Measurements from ENCODE around the gene MFN1. TPM values are rescaled to one million over a fixed set of nuclear protein-coding genes. Genes with fewer than 3 reads are reported as not detected.

Gene MFN1
- total RNA-seq, 2 experiments from 2014 or later: 25.5 to 30.4 TPM

- Mint-ChIP-seq H3K27me3 (ENCODE audit: low read depth) (peaks cover 2% of the 10 kb centered on the region), H3K4me3 (peak overlapping the region; percentile 79), H3K4me1 (ENCODE audit: low read depth) (peaks cover 33% of the 10 kb centered on the region), H3K36me3 (ENCODE audit: low read depth) (peaks cover 14% of the 10 kb centered on the region), H3K27ac (peak overlapping the region; percentile 76), H3K9me3 (ENCODE audit: insufficient read depth) (no peaks in the 10 kb centered on the region)
- ChIA-PET POLR2A (interaction anchor here (0.6 to 2.0 kb wide), 2 partner anchors 173 to 283 kb away, joined by 3 to 9 read pairs; partner anchors contain the start of genes MRPL47 and NDUFB5), CTCF (interaction anchor here (0.7 to 5.0 kb wide), 29 partner anchors 10 to 889 kb away, joined by 3 to 39 read pairs (median 5); partner anchors contain the start of genes ACTL6A, MFN1, PIK3CA and ZMAT3)
- no peak for ATAC-seq
- peak; percentile 41 for DNase-seq
These were observed 25.7 kb upstream of the MFN1 start for GRCh38 chr3:179321668-179322285.

GRCh38 chr3:179322286-179323196 lies 25.0 kb upstream of the MFN1 start, which contains the start of gene ZNF639:
TSS of gene ZNF639 (plus strand) at chr3:179323031. CDS start at chr3:179328294, 5,263 bp downstream.
- Mint-ChIP-seq H3K27me3 (ENCODE audit: low read depth) (peaks cover 2% of the 10 kb centered on the region), H3K4me1 (ENCODE audit: low read depth) (peaks cover 32% of the 10 kb centered on the region), H3K27ac (peak within 1 kb of the TSS; percentile 94), H3K4me3 (peak within 1 kb of the TSS; percentile 92), H3K36me3 (ENCODE audit: low read depth) (peaks cover 17% of the 10 kb centered on the region), H3K9me3 (ENCODE audit: insufficient read depth) (no peaks in the 10 kb centered on the region)
- ChIA-PET POLR2A (interaction anchor here (0.6 to 3.0 kb wide), 7 partner anchors 24 to 282 kb away, joined by 3 to 14 read pairs (median 4); partner anchors contain the start of genes ACTL6A, MFN1, MRPL47 and NDUFB5), CTCF (interaction anchor here (0.7 to 5.0 kb wide), 25 partner anchors 10 to 890 kb away, joined by 3 to 39 read pairs (median 5); partner anchors contain the start of genes ACTL6A, MFN1, PIK3CA and ZMAT3)
- peak; percentile 86 for ATAC-seq
- peak; percentile 86 for DNase-seq

GRCh38 chr3:179323197-179324110 lies 24.1 kb upstream of the MFN1 start:
- peak overlapping the region; percentile 94 for H3K27ac Mint-ChIP-seq
- H3K4me3 Mint-ChIP-seq: peak overlapping the region; percentile 92
- peaks cover 18% of the 10 kb centered on the region for H3K36me3 Mint-ChIP-seq (ENCODE audit: low read depth)
- POLR2A ChIA-PET: interaction anchor here (0.7 to 3.0 kb wide), 6 partner anchors 23 to 252 kb away, joined by 3 to 14 read pairs (median 4); partner anchors contain the start of genes ACTL6A, MFN1, PIK3CA and ZMAT3
- CTCF ChIA-PET: interaction anchor here (1.2 to 2.6 kb wide), 6 partner anchors 9 to 308 kb away, joined by 3 to 9 read pairs (median 3); partner anchors contain the start of gene ACTL6A
- ATAC-seq: peak; percentile 58
- H3K9me3 Mint-ChIP-seq (ENCODE audit: insufficient read depth): no peaks in the 10 kb centered on the region
- peak; percentile 70 for DNase-seq
- H3K27me3 Mint-ChIP-seq (ENCODE audit: low read depth): peaks cover 2% of the 10 kb centered on the region
- H3K4me1 Mint-ChIP-seq (ENCODE audit: low read depth): peaks cover 32% of the 10 kb centered on the region

GRCh38 chr3:179324270-179324754 lies 23.2 kb upstream of the MFN1 start:
- Mint-ChIP-seq H3K36me3 (ENCODE audit: low read depth) (peaks cover 24% of the 10 kb centered on the region), H3K27me3 (ENCODE audit: low read depth) (peaks cover 2% of the 10 kb centered on the region), H3K4me3 (peak overlapping the region; percentile 92), H3K27ac (peak overlapping the region; percentile 94), H3K4me1 (ENCODE audit: low read depth) (peaks cover 32% of the 10 kb centered on the region), H3K9me3 (ENCODE audit: insufficient read depth) (no peaks in the 10 kb centered on the region)
- ChIA-PET POLR2A (interaction anchor here (0.7 to 3.0 kb wide), 4 partner anchors 22 to 239 kb away, joined by 3 to 14 read pairs (median 8); partner anchors contain the start of genes MFN1 and PIK3CA), CTCF (interaction anchor here (1.2 to 2.6 kb wide), 6 partner anchors 9 to 309 kb away, joined by 3 to 9 read pairs (median 4); partner anchors contain the start of gene ACTL6A)
- no peak for ATAC-seq
- DNase-seq: no peak

- Mint-ChIP-seq H3K27me3 (ENCODE audit: low read depth) (no peaks in the 10 kb centered on the region), H3K4me3 (no peak overlapping the region), H3K4me1 (ENCODE audit: low read depth) (peaks cover 7% of the 10 kb centered on the region), H3K27ac (no peak overlapping the region), H3K36me3 (ENCODE audit: low read depth) (peaks cover 56% of the 10 kb centered on the region), H3K9me3 (ENCODE audit: insufficient read depth) (no peaks in the 10 kb centered on the region)
- POLR2A ChIA-PET: interaction anchor here (0.6 to 1.2 kb wide), 2 partner anchors 17 to 20 kb away, joined by 3 read pairs; partner anchors contain the start of gene MFN1
- CTCF ChIA-PET: interaction anchor here (1.0 to 1.7 kb wide), 2 partner anchors 232 to 315 kb away, joined by 3 to 4 read pairs; partner anchors contain the start of gene ACTL6A
- ATAC-seq (no peak), DNase-seq (no peak)
These were observed 17.1 kb upstream of the MFN1 start for GRCh38 chr3:179330438-179330837.

- POLR2A ChIA-PET: no interaction called here
- H3K27me3 Mint-ChIP-seq (ENCODE audit: low read depth): no peaks in the 10 kb centered on the region
- no peak overlapping the region for H3K4me3 Mint-ChIP-seq
- DNase-seq (no peak), ATAC-seq (no peak)
- no peak overlapping the region for H3K27ac Mint-ChIP-seq
- H3K9me3 Mint-ChIP-seq (ENCODE audit: insufficient read depth): no peaks in the 10 kb centered on the region
- peaks cover 6% of the 10 kb centered on the region for H3K4me1 Mint-ChIP-seq (ENCODE audit: low read depth)
- peaks cover 67% of the 10 kb centered on the region for H3K36me3 Mint-ChIP-seq (ENCODE audit: low read depth)
- CTCF ChIA-PET: no interaction called here
These were observed 15.3 kb upstream of the MFN1 start for GRCh38 chr3:179332240-179332639.

GRCh38 chr3:179333084-179333483 lies 14.4 kb upstream of the MFN1 start:
- H3K36me3 Mint-ChIP-seq (ENCODE audit: low read depth): peaks cover 68% of the 10 kb centered on the region
- POLR2A ChIA-PET: no interaction called here

GRCh38 chr3:179336345-179336929 lies 11.1 kb upstream of the MFN1 start:
- Mint-ChIP-seq H3K27me3 (ENCODE audit: low read depth) (no peaks in the 10 kb centered on the region), H3K4me1 (ENCODE audit: low read depth) (peaks cover 6% of the 10 kb centered on the region), H3K4me3 (no peak overlapping the region), H3K9me3 (ENCODE audit: insufficient read depth) (no peaks in the 10 kb centered on the region), H3K36me3 (ENCODE audit: low read depth) (peaks cover 50% of the 10 kb centered on the region), H3K27ac (no peak overlapping the region)
- CTCF ChIA-PET: no interaction called here
- POLR2A ChIA-PET: interaction anchor here (0.6 kb wide), 1 partner anchor 104 kb away, joined by 3 read pairs; no protein-coding TSS in a partner anchor
- ATAC-seq (no peak), DNase-seq (no peak)

More at GRCh38 chr3:179333084-179333483, 14.4 kb upstream of the MFN1 start:
- DNase-seq (no peak), ATAC-seq (no peak)
- Mint-ChIP-seq H3K4me3 (no peak overlapping the region), H3K27ac (no peak overlapping the region), H3K27me3 (ENCODE audit: low read depth) (no peaks in the 10 kb centered on the region), H3K9me3 (ENCODE audit: insufficient read depth) (no peaks in the 10 kb centered on the region), H3K4me1 (ENCODE audit: low read depth) (peaks cover 6% of the 10 kb centered on the region)
- CTCF ChIA-PET: no interaction called here

GRCh38 chr3:179348325-179349013 lies 960 bp downstream of the MFN1 start:
- ChIA-PET CTCF (interaction anchor here (0.7 to 2.0 kb wide), 3 partner anchors 24 to 27 kb away, joined by 3 to 9 read pairs (median 5); no protein-coding TSS in a partner anchor), POLR2A (interaction anchor here (0.7 kb wide), 1 partner anchor 180 kb away, joined by 4 read pairs; no protein-coding TSS in a partner anchor)
- Mint-ChIP-seq H3K4me1 (ENCODE audit: low read depth) (peaks cover 15% of the 10 kb centered on the region), H3K9me3 (ENCODE audit: insufficient read depth) (no peaks in the 10 kb centered on the region), H3K27ac (peak overlapping the region; percentile 93), H3K4me3 (peak overlapping the region; percentile 94), H3K36me3 (ENCODE audit: low read depth) (peaks cover 18% of the 10 kb centered on the region), H3K27me3 (ENCODE audit: low read depth) (no peaks in the 10 kb centered on the region)
- no peak for DNase-seq
- ATAC-seq: no peak

GRCh38 chr3:179355996-179356395 lies 8.5 kb downstream of the MFN1 start:
- no peak overlapping the region for H3K27ac Mint-ChIP-seq
- no peak overlapping the region for H3K4me3 Mint-ChIP-seq
- ChIA-PET CTCF (no interaction called here), POLR2A (no interaction called here)
- H3K4me1 Mint-ChIP-seq (ENCODE audit: low read depth): peaks cover 11% of the 10 kb centered on the region
- peaks cover 67% of the 10 kb centered on the region for H3K36me3 Mint-ChIP-seq (ENCODE audit: low read depth)
- no peak for ATAC-seq
- H3K27me3 Mint-ChIP-seq (ENCODE audit: low read depth): no peaks in the 10 kb centered on the region
- DNase-seq: no peak
- no peaks in the 10 kb centered on the region for H3K9me3 Mint-ChIP-seq (ENCODE audit: insufficient read depth)
